Upper lobe of left lung (tissue), 4 donors: ENCODE data around the gene DSTN.

Experiments used
- POLR2A ChIP-seq, 4 donors: fragments of 450-650 bp; IDR thresholded peaks; one replicate each; pipeline ENCODE4 v1.5.1; 2016 to 2017; ENCODE audit warnings: antibody characterized with exemption in 4 of 4, mild to moderate bottlenecking in 2 of 4
- POLR2AphosphoS5 ChIP-seq, 2 donors: sonication (generic); formaldehyde crosslinking; IDR thresholded peaks; one replicate each; pipeline ENCODE4 v1.5.1; 2017; ENCODE audit warnings: antibody characterized with exemption in 2 of 2
- TF ChIP-seq, protein P1 (sequence below), 6 experiments: fragments of 450-650 bp in 4 of 6; fragments of 200-600 bp in 2 of 6; sonication (generic) in 2 of 6; IDR thresholded peaks; one replicate each; pipeline ENCODE4 v1.5.1; 2016 to 2019; ENCODE audit warnings: antibody characterized with exemption in 6 of 6

DNA sequence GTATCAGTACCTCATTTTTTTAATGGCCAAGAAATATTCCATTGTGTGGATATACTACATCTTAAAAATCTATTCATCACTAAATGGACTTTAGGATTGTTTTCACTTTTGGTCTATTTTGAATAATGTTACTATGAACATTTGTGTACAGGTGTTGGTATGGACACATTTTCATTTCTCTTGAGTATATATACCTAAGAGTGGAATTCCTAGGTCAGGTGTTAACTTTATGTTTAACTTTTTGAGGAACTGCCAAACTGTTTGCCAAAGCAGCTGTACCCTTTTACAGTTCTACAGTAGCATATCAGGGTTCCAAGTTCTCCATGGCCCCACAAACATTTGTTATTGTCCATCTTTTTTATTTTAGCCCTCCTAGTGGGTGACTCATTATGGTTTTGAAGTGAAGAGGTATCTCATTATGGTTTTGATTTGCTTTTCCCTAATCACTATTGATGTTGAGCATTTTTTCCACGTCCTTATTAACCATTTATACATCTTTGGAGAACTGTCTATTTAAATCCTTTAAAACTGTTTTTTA lies 28.2 kb downstream of the DSTN start:
- TF ChIP-seq POLR2A (IDR thresholded peaks at IDR 0.05) (no peak), POLR2AphosphoS5 (IDR thresholded peaks at IDR 0.05) (no peak)
- TF ChIP-seq, protein P1, sequence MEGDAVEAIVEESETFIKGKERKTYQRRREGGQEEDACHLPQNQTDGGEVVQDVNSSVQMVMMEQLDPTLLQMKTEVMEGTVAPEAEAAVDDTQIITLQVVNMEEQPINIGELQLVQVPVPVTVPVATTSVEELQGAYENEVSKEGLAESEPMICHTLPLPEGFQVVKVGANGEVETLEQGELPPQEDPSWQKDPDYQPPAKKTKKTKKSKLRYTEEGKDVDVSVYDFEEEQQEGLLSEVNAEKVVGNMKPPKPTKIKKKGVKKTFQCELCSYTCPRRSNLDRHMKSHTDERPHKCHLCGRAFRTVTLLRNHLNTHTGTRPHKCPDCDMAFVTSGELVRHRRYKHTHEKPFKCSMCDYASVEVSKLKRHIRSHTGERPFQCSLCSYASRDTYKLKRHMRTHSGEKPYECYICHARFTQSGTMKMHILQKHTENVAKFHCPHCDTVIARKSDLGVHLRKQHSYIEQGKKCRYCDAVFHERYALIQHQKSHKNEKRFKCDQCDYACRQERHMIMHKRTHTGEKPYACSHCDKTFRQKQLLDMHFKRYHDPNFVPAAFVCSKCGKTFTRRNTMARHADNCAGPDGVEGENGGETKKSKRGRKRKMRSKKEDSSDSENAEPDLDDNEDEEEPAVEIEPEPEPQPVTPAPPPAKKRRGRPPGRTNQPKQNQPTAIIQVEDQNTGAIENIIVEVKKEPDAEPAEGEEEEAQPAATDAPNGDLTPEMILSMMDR (IDR thresholded peaks at IDR 0.05) = no peak
